ENCODE measurements around the gene MEF2D.

- TF ChIP-seq CTCF (IDR thresholded peaks at IDR 0.05) (no peak), POLR2A (IDR thresholded peaks at IDR 0.05) (no peak)
These were observed 65.5 kb downstream of the MEF2D start for GRCh38 chr1:156434989-156435544.

Measured in adrenal gland (tissue), 5 donors.